GM13977 (cell line): ENCODE data around the gene PILRB.
"Not testable (repeated sequence)": the region's sequence is repeated elsewhere in the genome, so short reads cannot be mapped to it uniquely, and the experiment has no call there.

Source experiments
- DNase-seq: peaks from one replicate; pipeline ENCODE4 v3.0.0; 2012; ENCODE audit warnings: low spot score
- in situ Hi-C: fragments of 300-500 bp; cut with MboI; formaldehyde crosslinking; loops from one replicate; pipeline ENCODE4 v1.12.0; 2022; ENCODE audit warnings: low sequenced_read_pairs, low pct_unique_long_range_greater_than_20kb, mixed read lengths, inconsistent platforms; ENCODE audit not compliant: unreplicated experiment
- TF ChIP-seq, protein P1 (sequence below): IDR thresholded peaks from 2 replicates; pipeline ENCODE4 v1.5.1; 2012; ENCODE audit warnings: mild to moderate bottlenecking, control low read depth; ENCODE audit not compliant: insufficient read depth; ENCODE audit errors: extremely low read depth, missing control alignments

PILRB gene

DNA sequence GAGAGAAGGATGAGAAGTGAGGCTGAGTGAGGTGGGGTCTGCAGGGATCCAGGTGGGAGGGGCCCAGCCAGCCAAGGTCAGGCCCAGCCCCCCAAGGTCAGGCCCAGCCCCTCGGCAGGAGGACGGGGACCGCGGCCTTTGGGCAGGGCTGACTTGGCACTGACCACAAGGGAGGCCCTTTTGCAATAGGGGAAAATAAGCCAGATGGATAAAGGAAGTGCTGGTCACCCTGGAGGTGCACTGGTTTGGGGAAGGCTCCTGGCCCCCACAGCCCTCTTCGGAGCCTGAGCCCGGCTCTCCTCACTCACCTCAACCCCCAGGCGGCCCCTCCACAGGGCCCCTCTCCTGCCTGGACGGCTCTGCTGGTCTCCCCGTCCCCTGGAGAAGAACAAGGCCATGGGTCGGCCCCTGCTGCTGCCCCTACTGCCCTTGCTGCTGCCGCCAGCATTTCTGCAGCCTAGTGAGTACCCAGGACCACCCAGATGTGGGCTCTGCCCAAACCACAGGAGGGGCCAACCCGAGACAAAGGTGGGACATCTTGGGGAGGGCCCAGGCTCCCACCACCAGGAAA lies 15.4 kb downstream of the PILRB start, which contains the start of gene PILRA:
TSS of gene PILRA (plus strand) at position 227 of the 571 bp plus-strand sequence. CDS start at position 397, 170 bp downstream.
- DNase-seq = no peak
- in situ Hi-C loops = no loop called here
- TF ChIP-seq, protein P1, sequence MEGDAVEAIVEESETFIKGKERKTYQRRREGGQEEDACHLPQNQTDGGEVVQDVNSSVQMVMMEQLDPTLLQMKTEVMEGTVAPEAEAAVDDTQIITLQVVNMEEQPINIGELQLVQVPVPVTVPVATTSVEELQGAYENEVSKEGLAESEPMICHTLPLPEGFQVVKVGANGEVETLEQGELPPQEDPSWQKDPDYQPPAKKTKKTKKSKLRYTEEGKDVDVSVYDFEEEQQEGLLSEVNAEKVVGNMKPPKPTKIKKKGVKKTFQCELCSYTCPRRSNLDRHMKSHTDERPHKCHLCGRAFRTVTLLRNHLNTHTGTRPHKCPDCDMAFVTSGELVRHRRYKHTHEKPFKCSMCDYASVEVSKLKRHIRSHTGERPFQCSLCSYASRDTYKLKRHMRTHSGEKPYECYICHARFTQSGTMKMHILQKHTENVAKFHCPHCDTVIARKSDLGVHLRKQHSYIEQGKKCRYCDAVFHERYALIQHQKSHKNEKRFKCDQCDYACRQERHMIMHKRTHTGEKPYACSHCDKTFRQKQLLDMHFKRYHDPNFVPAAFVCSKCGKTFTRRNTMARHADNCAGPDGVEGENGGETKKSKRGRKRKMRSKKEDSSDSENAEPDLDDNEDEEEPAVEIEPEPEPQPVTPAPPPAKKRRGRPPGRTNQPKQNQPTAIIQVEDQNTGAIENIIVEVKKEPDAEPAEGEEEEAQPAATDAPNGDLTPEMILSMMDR = no peak

DNA sequence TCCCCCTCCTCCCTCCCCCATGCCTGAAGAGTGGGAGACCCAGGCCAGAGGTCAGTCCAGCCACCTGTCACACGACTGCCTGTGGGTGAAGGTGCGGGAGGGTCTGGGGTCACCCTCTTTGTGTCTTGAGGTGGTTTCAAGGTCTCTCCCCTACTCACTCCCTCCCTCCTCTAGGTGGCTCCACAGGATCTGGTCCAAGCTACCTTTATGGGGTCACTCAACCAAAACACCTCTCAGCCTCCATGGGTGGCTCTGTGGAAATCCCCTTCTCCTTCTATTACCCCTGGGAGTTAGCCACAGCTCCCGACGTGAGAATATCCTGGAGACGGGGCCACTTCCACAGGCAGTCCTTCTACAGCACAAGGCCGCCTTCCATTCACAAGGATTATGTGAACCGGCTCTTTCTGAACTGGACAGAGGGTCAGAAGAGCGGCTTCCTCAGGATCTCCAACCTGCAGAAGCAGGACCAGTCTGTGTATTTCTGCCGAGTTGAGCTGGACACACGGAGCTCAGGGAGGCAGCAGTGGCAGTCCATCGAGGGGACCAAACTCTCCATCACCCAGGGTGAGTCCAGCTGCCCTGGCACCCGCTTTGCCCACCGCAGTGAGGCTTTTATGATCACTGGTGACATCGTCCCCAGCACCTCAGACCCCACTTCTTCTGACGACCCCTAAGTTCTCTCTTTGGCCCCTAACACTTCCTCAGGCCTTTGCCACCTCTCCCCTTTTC lies 16.1 kb downstream of the PILRB start:
- DNase-seq = peak; percentile 43
- in situ Hi-C loops = not testable (repeated sequence)
- TF ChIP-seq, protein P1 = peak; percentile 45

DNA sequence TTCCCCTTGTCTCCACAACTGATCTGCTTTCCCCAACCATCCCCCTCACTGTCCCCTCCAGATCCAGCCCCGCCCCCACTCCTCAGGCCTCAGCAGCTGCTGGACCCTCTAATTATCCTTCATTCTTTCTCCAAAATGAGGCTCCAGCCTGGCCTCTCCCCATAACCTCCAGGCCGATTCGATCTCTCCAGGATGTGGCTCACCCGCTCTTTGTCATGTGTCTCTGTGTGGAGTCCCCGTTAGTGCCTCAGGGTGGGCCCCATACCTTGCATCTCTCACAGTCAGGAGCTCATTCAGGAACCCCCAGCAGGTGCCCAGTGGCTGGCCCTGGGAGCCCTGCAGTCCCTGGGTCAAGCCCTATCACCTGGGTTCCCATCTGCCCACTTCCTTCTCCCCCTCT lies 16.7 kb downstream of the PILRB start:
- in situ Hi-C loops = no loop called here
- TF ChIP-seq, protein P1 = no peak
- DNase-seq = no peak

DNA sequence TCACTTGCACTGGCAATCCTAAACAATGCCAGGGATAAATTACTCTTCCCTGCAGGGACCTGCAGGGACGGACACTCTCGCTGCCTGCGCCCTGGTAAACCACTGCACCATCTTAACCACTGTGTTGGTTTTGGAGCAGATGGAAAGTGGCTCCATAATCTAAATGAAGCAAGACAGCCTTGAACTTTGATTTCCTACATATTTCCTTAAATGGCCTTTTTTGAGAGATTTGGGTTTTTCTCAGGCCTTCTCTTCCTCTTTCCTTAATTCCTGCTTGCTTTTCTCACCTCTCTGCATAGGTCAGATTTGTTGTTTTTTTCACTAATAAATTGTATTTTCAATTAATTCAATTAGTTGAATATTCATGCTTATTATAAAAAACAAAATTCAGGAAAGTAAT lies 18.1 kb downstream of the PILRB start:
- in situ Hi-C loops = no loop called here
- DNase-seq = no peak
- TF ChIP-seq, protein P1 = no peak

DNA sequence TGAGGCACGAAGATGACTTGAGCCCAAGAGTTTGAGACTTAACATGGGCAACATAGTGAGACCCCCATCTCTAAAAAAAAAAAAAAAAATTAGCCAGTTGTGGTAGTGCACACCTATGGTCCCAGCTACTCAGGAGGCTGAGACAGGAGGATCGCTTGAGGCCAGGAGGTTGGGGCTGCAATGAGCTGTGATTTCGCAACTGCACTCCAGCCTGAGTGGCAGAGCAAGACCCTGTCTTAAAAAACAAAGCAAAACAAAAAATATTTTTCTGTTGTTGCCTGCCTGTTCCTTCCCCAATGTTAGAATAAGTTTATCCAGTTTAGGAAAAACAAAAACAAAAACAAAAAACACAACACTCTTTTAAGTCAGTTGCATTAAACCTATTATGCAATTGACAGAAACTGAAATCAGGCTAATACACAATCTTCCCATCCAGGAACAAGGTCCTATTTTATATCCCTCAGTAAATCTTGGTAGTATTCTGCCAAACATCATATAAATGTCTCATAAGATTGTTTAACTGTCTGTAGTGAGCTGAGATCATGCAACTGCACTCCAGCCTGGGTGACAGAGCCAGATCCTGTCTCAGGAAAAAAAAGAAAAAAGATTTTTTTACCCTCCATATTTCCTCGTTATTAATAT lies 20.3 kb downstream of the PILRB start:
- TF ChIP-seq, protein P1 = no peak
- in situ Hi-C loops = no loop called here
- DNase-seq = no peak

DNA sequence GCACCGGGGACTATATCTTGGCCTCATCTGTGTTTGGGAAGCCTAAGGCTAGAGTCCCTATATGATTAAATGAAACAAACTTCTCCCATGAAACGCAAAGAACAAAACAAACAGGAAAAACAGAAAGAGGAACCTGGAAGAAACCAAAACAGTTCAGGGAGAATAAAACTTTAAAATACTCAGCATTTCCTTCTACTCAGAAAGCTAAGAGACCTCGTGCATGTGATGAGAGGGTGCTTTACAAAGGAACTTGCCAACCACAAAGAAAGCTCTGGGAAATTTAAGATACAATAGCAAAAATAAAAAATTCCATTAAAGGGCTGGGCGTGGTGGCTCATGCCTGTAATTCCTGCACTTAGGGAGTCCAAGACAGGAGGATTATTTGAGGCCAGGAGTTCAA lies 22.3 kb downstream of the PILRB start:
- DNase-seq = no peak
- TF ChIP-seq, protein P1 = no peak
- in situ Hi-C loops = no loop called here

DNA sequence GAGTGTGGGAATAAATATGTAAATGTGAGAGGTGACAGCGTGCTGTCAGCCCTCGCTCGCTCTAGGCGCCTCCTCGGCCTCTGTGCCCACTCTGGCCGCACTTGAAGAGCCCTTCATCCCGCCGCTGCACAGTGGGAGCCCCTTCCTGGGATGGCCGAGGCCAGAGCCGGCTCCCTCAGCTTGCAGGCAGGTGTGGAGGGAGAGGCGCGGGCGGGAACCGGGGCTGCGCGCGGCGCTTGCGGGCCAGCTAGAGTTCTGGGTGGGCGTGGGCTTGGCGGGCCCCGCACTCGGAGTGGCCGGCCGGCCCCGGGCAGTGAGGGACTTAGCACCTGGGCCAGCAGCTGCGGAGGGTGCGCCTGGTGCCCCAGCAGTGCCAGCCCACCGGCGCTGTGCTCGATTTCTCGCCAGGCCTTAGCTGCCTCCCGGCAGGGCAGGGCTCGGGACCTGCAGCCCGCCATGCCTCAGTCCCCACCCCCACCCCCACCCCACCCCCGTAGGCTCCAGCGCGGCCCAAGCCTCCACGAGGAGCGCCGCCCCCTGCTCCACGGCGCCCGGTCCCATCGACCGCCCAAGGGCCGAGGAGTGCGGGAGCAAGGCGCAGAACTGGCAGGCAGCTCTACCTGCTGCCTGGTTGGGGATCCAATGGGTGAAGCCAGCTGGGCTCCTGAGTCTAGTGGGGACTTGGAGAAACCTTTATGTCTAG lies 23.8 kb downstream of the PILRB start:
- in situ Hi-C loops = not testable (repeated sequence)

DNA sequence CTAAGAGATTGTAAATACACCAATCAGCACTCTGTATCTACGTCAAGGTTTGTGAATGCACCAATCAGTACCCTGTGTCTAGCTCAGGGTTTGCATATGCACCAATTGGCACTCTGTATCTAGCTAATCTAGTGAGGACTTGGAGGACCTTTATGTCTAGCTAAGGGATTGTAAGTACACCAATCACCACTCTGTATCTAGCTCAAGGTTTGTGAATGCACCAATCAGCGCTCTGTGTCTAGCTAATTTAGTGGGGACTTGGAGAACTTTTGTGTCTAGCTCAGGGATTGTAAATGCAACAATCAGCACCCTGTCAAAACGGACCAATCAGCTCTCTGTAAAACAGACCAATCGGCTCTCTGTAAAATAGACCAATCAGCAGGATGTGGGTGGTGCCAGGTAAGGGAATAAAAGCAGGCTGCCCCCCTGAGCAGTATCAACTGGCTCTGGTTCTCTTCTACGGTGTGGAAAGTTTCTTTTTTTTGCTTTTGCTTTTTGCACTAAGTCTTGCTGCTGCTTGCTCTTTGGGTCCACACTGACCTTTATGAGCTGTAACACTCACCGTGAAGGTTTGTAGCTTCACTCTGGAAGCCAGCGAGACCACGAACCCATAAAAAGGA lies 24.4 kb downstream of the PILRB start:
- in situ Hi-C loops, DNase-seq: not testable (repeated sequence)

More for the DNA sequence above, 23.8 kb downstream of the PILRB start:
- DNase-seq = not testable (repeated sequence)
